ENCODE measurements around the gene OR7G1.
"Not testable (repeated sequence)": the region's sequence is repeated elsewhere in the genome, so short reads cannot be mapped to it uniquely, and the experiment has no call there.

The OR7G1 gene

GRCh38 chr19:9078651-9079050 is 36.9 kb downstream of the OR7G1 start:
- no peak for DNase-seq (ENCODE audit: low read depth in 2 of 2)

GRCh38 chr19:9076901-9077300 is 38.7 kb downstream of the OR7G1 start:
- DNase-seq (ENCODE audit: low read depth in 2 of 2) = no peak

- no peak for DNase-seq (ENCODE audit: low read depth in 2 of 2)
These were observed 40.3 kb downstream of the OR7G1 start for GRCh38 chr19:9075064-9075949.

- DNase-seq (ENCODE audit: low read depth in 2 of 2) = no peak
These were observed 41.8 kb downstream of the OR7G1 start for GRCh38 chr19:9073806-9074205.

GRCh38 chr19:9071720-9072119 is 43.8 kb downstream of the OR7G1 start:
- not testable (repeated sequence) for DNase-seq (ENCODE audit: low read depth in 2 of 2)

GRCh38 chr19:9070066-9070465 is 45.5 kb downstream of the OR7G1 start:
- no peak for DNase-seq (ENCODE audit: low read depth in 2 of 2)

GRCh38 chr19:9065457-9066014 is 50.0 kb downstream of the OR7G1 start:
- DNase-seq (ENCODE audit: low read depth in 2 of 2) = no peak
